ENCODE measurements around the gene CHST13.

CHST13 gene

GRCh38 chr3:126484662-126485061, 39.3 kb upstream of the CHST13 start:
- H3K4me1 Mint-ChIP-seq: peaks cover 12% of the 10 kb centered on the region
- no peak overlapping the region for H3K27ac Mint-ChIP-seq
- DNase-seq (ENCODE audit: low spot score in 2 of 2): no peak
- no peaks in the 10 kb centered on the region for H3K36me3 Mint-ChIP-seq
- no peak overlapping the region for H3K4me3 Mint-ChIP-seq
- ATAC-seq: no peak
- no peaks in the 10 kb centered on the region for H3K9me3 Mint-ChIP-seq

- no peaks in the 10 kb centered on the region for H3K9me3 Mint-ChIP-seq
- no peak overlapping the region for H3K4me3 Mint-ChIP-seq
- no peaks in the 10 kb centered on the region for H3K36me3 Mint-ChIP-seq
- no peak for DNase-seq (ENCODE audit: low spot score in 2 of 2)
- no peak overlapping the region for H3K27ac Mint-ChIP-seq
- H3K4me1 Mint-ChIP-seq: peaks cover 12% of the 10 kb centered on the region
- ATAC-seq: no peak
These were observed 38.6 kb upstream of the CHST13 start for GRCh38 chr3:126485176-126485897.

- Mint-ChIP-seq H3K9me3 (no peaks in the 10 kb centered on the region), H3K27ac (peak overlapping the region; percentile 75), H3K4me3 (no peak overlapping the region), H3K36me3 (no peaks in the 10 kb centered on the region), H3K4me1 (peaks cover 12% of the 10 kb centered on the region)
- DNase-seq (ENCODE audit: low spot score in 2 of 2) (no peak), ATAC-seq (no peak)
These were observed 38.0 kb upstream of the CHST13 start for GRCh38 chr3:126485956-126486355.

GRCh38 chr3:126486360-126486847, 37.6 kb upstream of the CHST13 start:
- DNase-seq (ENCODE audit: low spot score in 2 of 2): no peak
- H3K4me1 Mint-ChIP-seq: peaks cover 12% of the 10 kb centered on the region
- H3K36me3 Mint-ChIP-seq: no peaks in the 10 kb centered on the region
- peak overlapping the region; percentile 75 for H3K27ac Mint-ChIP-seq
- H3K4me3 Mint-ChIP-seq: no peak overlapping the region
- no peak for ATAC-seq
- no peaks in the 10 kb centered on the region for H3K9me3 Mint-ChIP-seq

- Mint-ChIP-seq H3K4me1 (peaks cover 12% of the 10 kb centered on the region), H3K9me3 (no peaks in the 10 kb centered on the region), H3K4me3 (no peak overlapping the region), H3K27ac (peak overlapping the region; percentile 75), H3K36me3 (no peaks in the 10 kb centered on the region)
- DNase-seq (ENCODE audit: low spot score in 2 of 2): no peak
- ATAC-seq: peak; percentile 44
These were observed 36.7 kb upstream of the CHST13 start for GRCh38 chr3:126487151-126487771.

- Mint-ChIP-seq H3K27ac (peak overlapping the region; percentile 24), H3K36me3 (no peaks in the 10 kb centered on the region), H3K9me3 (no peaks in the 10 kb centered on the region), H3K4me3 (no peak overlapping the region), H3K4me1 (peaks cover 12% of the 10 kb centered on the region)
- DNase-seq (ENCODE audit: low spot score in 2 of 2) (no peak), ATAC-seq (no peak)
These were observed 35.8 kb upstream of the CHST13 start for GRCh38 chr3:126488185-126488584.

- no peaks in the 10 kb centered on the region for H3K36me3 Mint-ChIP-seq
- no peak for DNase-seq (ENCODE audit: low spot score in 2 of 2)
- H3K9me3 Mint-ChIP-seq: no peaks in the 10 kb centered on the region
- peaks cover 12% of the 10 kb centered on the region for H3K4me1 Mint-ChIP-seq
- ATAC-seq: no peak
- H3K27ac Mint-ChIP-seq: no peak overlapping the region
- H3K4me3 Mint-ChIP-seq: no peak overlapping the region
These were observed 34.9 kb upstream of the CHST13 start for GRCh38 chr3:126488886-126489569.

GRCh38 chr3:126490619-126491018, 33.3 kb upstream of the CHST13 start:
- H3K9me3 Mint-ChIP-seq: no peaks in the 10 kb centered on the region
- peaks cover 12% of the 10 kb centered on the region for H3K4me1 Mint-ChIP-seq
- H3K36me3 Mint-ChIP-seq: no peaks in the 10 kb centered on the region
- H3K4me3 Mint-ChIP-seq: no peak overlapping the region
- DNase-seq (ENCODE audit: low spot score in 2 of 2) (no peak), ATAC-seq (no peak)
- no peak overlapping the region for H3K27ac Mint-ChIP-seq

GRCh38 chr3:126491221-126492013, 32.5 kb upstream of the CHST13 start:
- Mint-ChIP-seq H3K36me3 (no peaks in the 10 kb centered on the region), H3K4me3 (no peak overlapping the region), H3K9me3 (no peaks in the 10 kb centered on the region), H3K27ac (no peak overlapping the region), H3K4me1 (peaks cover 9% of the 10 kb centered on the region)
- DNase-seq (ENCODE audit: low spot score in 2 of 2) (no peak), ATAC-seq (no peak)

GRCh38 chr3:126493051-126493450, 30.9 kb upstream of the CHST13 start:
- no peaks in the 10 kb centered on the region for H3K9me3 Mint-ChIP-seq
- no peak overlapping the region for H3K4me3 Mint-ChIP-seq
- ATAC-seq (no peak), DNase-seq (ENCODE audit: low spot score in 2 of 2) (no peak)
- H3K27ac Mint-ChIP-seq: no peak overlapping the region
- H3K36me3 Mint-ChIP-seq: no peaks in the 10 kb centered on the region
- no peaks in the 10 kb centered on the region for H3K4me1 Mint-ChIP-seq

- Mint-ChIP-seq H3K4me3 (no peak overlapping the region), H3K36me3 (no peaks in the 10 kb centered on the region), H3K27ac (no peak overlapping the region), H3K4me1 (no peaks in the 10 kb centered on the region), H3K9me3 (no peaks in the 10 kb centered on the region)
- DNase-seq (ENCODE audit: low spot score in 2 of 2): no peak
- no peak for ATAC-seq
These were observed 30.2 kb upstream of the CHST13 start for GRCh38 chr3:126493739-126494138.

- ATAC-seq (no peak), DNase-seq (ENCODE audit: low spot score in 2 of 2) (no peak)
- no peak overlapping the region for H3K27ac Mint-ChIP-seq
These were observed 29.6 kb upstream of the CHST13 start for GRCh38 chr3:126494204-126494969.

GRCh38 chr3:126494970-126495230, 29.1 kb upstream of the CHST13 start:
- H3K4me3 Mint-ChIP-seq: no peak overlapping the region
- no peak overlapping the region for H3K27ac Mint-ChIP-seq
- ATAC-seq: no peak
- no peaks in the 10 kb centered on the region for H3K9me3 Mint-ChIP-seq
- no peaks in the 10 kb centered on the region for H3K36me3 Mint-ChIP-seq
- H3K4me1 Mint-ChIP-seq: no peaks in the 10 kb centered on the region
- DNase-seq (ENCODE audit: low spot score in 2 of 2): no peak

More at GRCh38 chr3:126494204-126494969, 29.6 kb upstream of the CHST13 start:
- no peaks in the 10 kb centered on the region for H3K4me1 Mint-ChIP-seq
- H3K4me3 Mint-ChIP-seq: no peak overlapping the region
- H3K9me3 Mint-ChIP-seq: no peaks in the 10 kb centered on the region
- no peaks in the 10 kb centered on the region for H3K36me3 Mint-ChIP-seq

GRCh38 chr3:126495786-126496185, 28.2 kb upstream of the CHST13 start:
- Mint-ChIP-seq H3K4me3 (no peak overlapping the region), H3K36me3 (no peaks in the 10 kb centered on the region)
- ATAC-seq: no peak

More at GRCh38 chr3:126495786-126496185, 28.2 kb upstream of the CHST13 start:
- no peak overlapping the region for H3K27ac Mint-ChIP-seq
- DNase-seq (ENCODE audit: low spot score in 2 of 2): no peak
- H3K9me3 Mint-ChIP-seq: no peaks in the 10 kb centered on the region
- no peaks in the 10 kb centered on the region for H3K4me1 Mint-ChIP-seq
